T-cell (primary cell): Measurements from ENCODE around the gene ZNF318. TPM values are rescaled to one million over a fixed set of nuclear protein-coding genes. Genes with fewer than 3 reads are reported as not detected.
"Not testable (repeated sequence)": the region's sequence is repeated elsewhere in the genome, so short reads cannot be mapped to it uniquely, and the experiment has no call there.

ENCODE experiments used
- ATAC-seq, 4 experiments: fragments of 200-7000 bp in 3 of 4; fragments of 150-1000 bp in 1 of 4; cut with Tn5 transposase; replicated peaks in 1 of 4; 1 replicate in 3 of 4; 2 replicates in 1 of 4; pipeline ENCODE4 v1.10.0; 2021; ENCODE audit warnings: moderate library complexity in 3 of 4, mild to moderate bottlenecking in 2 of 4, moderate number of reproducible peaks in 1 of 4
- CTCF ChIA-PET, 2 donors: fragments of 300-600 bp; sonication (Branson Sonifier 250); formaldehyde crosslinking; loops; one replicate each; lab custom pipeline; 2022; ENCODE audit warnings: antibody characterized with exemption in 2 of 2; lab: Charles Lee
- POLR2A ChIA-PET, 2 donors: fragments of 300-600 bp; sonication (Branson Sonifier 250); formaldehyde crosslinking; loops; one replicate each; lab custom pipeline; 2022; ENCODE audit warnings: antibody characterized with exemption in 2 of 2; lab: Charles Lee
- DNase-seq, 35 experiments: peaks; one replicate each; pipeline versions ENCODE4 v3.0.0 to v3.0.0-alpha.2; 2013 to 2023
- H3K27ac ChIP-seq: one replicate; pipeline ENCODE4 v1.5.1; 2013; ENCODE audit warnings: low read length
- H3K27me3 ChIP-seq, 2 experiments: replicated peaks in 1 of 2; 1 replicate in 1 of 2; 2 replicates in 1 of 2; pipeline versions ENCODE4 v1.6.1 to v1.7.0; 2013; ENCODE audit warnings: low read length in 1 of 2, mixed read lengths in 1 of 2; ENCODE audit not compliant: control insufficient read depth in 2 of 2, insufficient read depth in 2 of 2; ENCODE audit errors: extremely low read depth in 1 of 2
- H3K36me3 ChIP-seq, 2 donors: 1 replicate in 1 of 2; 2 replicates in 1 of 2; pipeline versions ENCODE4 v1.6.1 to v1.7.0; 2013; ENCODE audit warnings: low read length in 1 of 2; ENCODE audit not compliant: control insufficient read depth in 2 of 2, insufficient read depth in 1 of 2; ENCODE audit errors: extremely low read depth in 1 of 2
- H3K4me1 ChIP-seq, 2 experiments: 1 replicate in 1 of 2; 2 replicates in 1 of 2; pipeline versions ENCODE4 v1.6.1 to v1.7.0; 2013; ENCODE audit warnings: low read length in 2 of 2, mixed read lengths in 1 of 2; ENCODE audit not compliant: insufficient read depth in 2 of 2, control insufficient read depth in 1 of 2; ENCODE audit errors: extremely low read depth in 1 of 2
- H3K4me3 ChIP-seq, 2 donors: 1 replicate in 1 of 2; 2 replicates in 1 of 2; pipeline versions ENCODE4 v1.5.1 to v1.7.0; 2013; ENCODE audit warnings: mild to moderate bottlenecking in 2 of 2, low read length in 1 of 2, moderate library complexity in 1 of 2; ENCODE audit not compliant: control insufficient read depth in 1 of 2; ENCODE audit errors: extremely low read depth in 1 of 2
- H3K9me3 ChIP-seq: 2 replicates; pipeline ENCODE4 v1.7.0; 2013
- H3K27ac Mint-ChIP-seq, 2 donors: one replicate each; pipeline ENCODE4 v1.8.0; 2020 to 2021; ENCODE audit warnings: mild to moderate bottlenecking in 2 of 2, mixed read lengths in 2 of 2
- H3K27me3 Mint-ChIP-seq, 2 donors: one replicate each; pipeline ENCODE4 v1.8.0; 2021 to 2022; ENCODE audit warnings: mixed read lengths in 2 of 2
- H3K36me3 Mint-ChIP-seq: one replicate; pipeline ENCODE4 v1.8.0; 2021; ENCODE audit warnings: mixed read lengths
- H3K4me1 Mint-ChIP-seq, 3 donors: one replicate each; pipeline ENCODE4 v1.8.0; 2020 to 2022; ENCODE audit warnings: mixed read lengths in 3 of 3, mild to moderate bottlenecking in 1 of 3
- H3K4me3 Mint-ChIP-seq, 3 donors: one replicate each; pipeline ENCODE4 v1.8.0; 2020 to 2022; ENCODE audit warnings: mild to moderate bottlenecking in 3 of 3, mixed read lengths in 3 of 3, moderate library complexity in 3 of 3
- H3K9me3 Mint-ChIP-seq, 3 donors: one replicate each; pipeline ENCODE4 v1.8.0; 2020 to 2022; ENCODE audit warnings: mixed read lengths in 3 of 3
- WGBS: methylation state at CpG from one replicate; pipeline ENCODE4 v1.1.5; 2013; ENCODE audit warnings: missing lambda C conversion rate; ENCODE audit not compliant: insufficient coverage; 5-methylcytosine and 5-hydroxymethylcytosine counted together
- total RNA-seq, 35 experiments: library from RNA in 6 of 35; stranded (reverse) in 6 of 35; fragments of 120-200 nt in 1 of 35; gene quantifications; one replicate each; pipeline versions ENCODE4 v1.2.1 to v1.2.4 and lab custom pipeline; 2013 to 2026

ZNF318 gene
- total RNA-seq, 5 donors from 2014 or later (not counting 1 experiment from before 2014, with no cell fraction given): 24.3 to 33.5 (median 26.2) TPM

GRCh38 chr6:43304882-43305281, 64.6 kb downstream of the ZNF318 start:
- no peak overlapping the region for H3K27ac ChIP-seq
- no peak overlapping the region for H3K4me3 ChIP-seq
- no peaks in the 10 kb centered on the region for H3K36me3 Mint-ChIP-seq
- no peak for DNase-seq
- H3K9me3 Mint-ChIP-seq: no peaks in the 10 kb centered on the region
- peaks cover 3 to 4% of the 10 kb centered on the region in 2 donors for H3K27me3 Mint-ChIP-seq
- no peak overlapping the region for H3K27ac Mint-ChIP-seq
- peaks cover 0 to 33% of the 10 kb centered on the region in 2 experiments for H3K27me3 ChIP-seq
- no peak overlapping the region for H3K4me3 Mint-ChIP-seq
- no peak for ATAC-seq
- H3K4me1 ChIP-seq: peaks cover 0 to 17% of the 10 kb centered on the region in 2 experiments
- POLR2A ChIA-PET: no interaction called here
- CTCF ChIA-PET: interaction anchor here in 1 of 2 donors (0.8 kb wide), 1 partner anchor 93 kb away, joined by 3 read pairs; no protein-coding TSS in a partner anchor
- no peaks in the 10 kb centered on the region for H3K9me3 ChIP-seq
- H3K4me1 Mint-ChIP-seq: peaks cover 8 to 17% (median 13%) of the 10 kb centered on the region in 3 donors
- H3K36me3 ChIP-seq: no peaks in the 10 kb centered on the region
- 78% methylated on average over 2 of the region's 2 CpGs for WGBS

- peaks cover 0 to 15% of the 10 kb centered on the region in 2 experiments for H3K4me1 ChIP-seq
- peaks cover 0 to 36% of the 10 kb centered on the region in 2 experiments for H3K27me3 ChIP-seq
- no peaks in the 10 kb centered on the region for H3K9me3 Mint-ChIP-seq
- ChIA-PET CTCF (no interaction called here), POLR2A (no interaction called here)
- H3K36me3 Mint-ChIP-seq: no peaks in the 10 kb centered on the region
- ATAC-seq: no peak
- H3K4me1 Mint-ChIP-seq: peaks cover 8 to 18% (median 13%) of the 10 kb centered on the region in 3 donors
- no peak for DNase-seq
- peaks cover 3 to 5% of the 10 kb centered on the region in 2 donors for H3K27me3 Mint-ChIP-seq
- no peak overlapping the region for H3K4me3 Mint-ChIP-seq
- 100% methylated on average over 1 of the region's 3 CpGs for whole genome bisulfite sequencing
- H3K36me3 ChIP-seq: no peaks in the 10 kb centered on the region
- H3K27ac Mint-ChIP-seq: no peak overlapping the region
- no peaks in the 10 kb centered on the region for H3K9me3 ChIP-seq
- no peak overlapping the region for H3K27ac ChIP-seq
- H3K4me3 ChIP-seq: no peak overlapping the region
These were observed 65.1 kb downstream of the ZNF318 start for GRCh38 chr6:43304361-43304760.

DNA sequence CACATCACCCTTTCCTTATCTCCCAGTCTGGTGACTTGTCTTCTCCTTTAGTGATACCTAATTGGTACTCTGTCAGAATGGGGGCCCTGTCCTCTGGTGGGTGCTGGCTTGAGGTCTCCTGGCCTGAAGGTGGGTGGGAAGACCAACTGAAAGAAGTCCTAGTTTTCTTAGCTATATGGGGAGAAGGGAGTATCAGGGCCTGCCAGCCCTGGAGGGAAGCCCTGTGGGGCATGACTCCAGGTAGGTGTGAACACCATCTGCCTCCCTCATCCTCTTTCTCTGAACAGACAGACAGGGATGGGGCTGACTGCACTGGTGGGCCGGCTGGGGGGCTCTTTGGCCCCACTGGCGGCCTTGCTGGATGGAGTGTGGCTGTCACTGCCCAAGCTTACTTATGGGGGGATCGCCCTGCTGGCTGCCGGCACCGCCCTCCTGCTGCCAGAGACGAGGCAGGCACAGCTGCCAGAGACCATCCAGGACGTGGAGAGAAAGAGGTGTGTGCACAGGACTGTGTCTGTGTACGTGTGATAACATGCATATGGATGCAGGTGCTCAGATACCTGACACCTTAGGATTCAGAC, 65.6 kb downstream of the ZNF318 start:
- no peak for ATAC-seq
- Mint-ChIP-seq H3K27ac (no peak overlapping the region), H3K4me1 (peaks cover 3 to 13% (median 8%) of the 10 kb centered on the region in 3 donors), H3K9me3 (no peaks in the 10 kb centered on the region), H3K27me3 (peaks cover 6 to 7% of the 10 kb centered on the region in 2 donors), H3K36me3 (no peaks in the 10 kb centered on the region), H3K4me3 (no peak overlapping the region)
- Histone ChIP-seq H3K36me3 (no peaks in the 10 kb centered on the region), H3K4me1 (peaks cover 0 to 10% of the 10 kb centered on the region in 2 experiments), H3K27me3 (peaks cover 0 to 39% of the 10 kb centered on the region in 2 experiments), H3K4me3 (no peak overlapping the region), H3K27ac (no peak overlapping the region), H3K9me3 (no peaks in the 10 kb centered on the region)
- CTCF ChIA-PET: no interaction called here
- WGBS: 79% methylated on average over 7 of the region's 8 CpGs
- POLR2A ChIA-PET: no interaction called here
- no peak for DNase-seq

GRCh38 chr6:43303006-43303405, 66.4 kb downstream of the ZNF318 start:
- 68% methylated on average over 8 of the region's 11 CpGs for WGBS
- H3K4me3 ChIP-seq, H3K27me3 Mint-ChIP-seq, DNase-seq, ATAC-seq, H3K27ac ChIP-seq, H3K36me3 ChIP-seq, POLR2A ChIA-PET, H3K4me1 ChIP-seq, H3K9me3 ChIP-seq, H3K27ac Mint-ChIP-seq, CTCF ChIA-PET, H3K4me3 Mint-ChIP-seq, H3K9me3 Mint-ChIP-seq, H3K36me3 Mint-ChIP-seq, H3K4me1 Mint-ChIP-seq: not testable (repeated sequence)
- peaks cover 0 to 37% of the 10 kb centered on the region in 2 experiments for H3K27me3 ChIP-seq

GRCh38 chr6:43302126-43302525, 67.3 kb downstream of the ZNF318 start:
- ChIA-PET CTCF (no interaction called here), POLR2A (interaction anchor here in 1 of 2 donors (0.5 kb wide), 1 partner anchor 73 kb away, joined by 3 read pairs; the partner anchor contains the start of gene DNPH1)
- Mint-ChIP-seq H3K27ac (no peak overlapping the region), H3K9me3 (no peaks in the 10 kb centered on the region), H3K36me3 (no peaks in the 10 kb centered on the region), H3K4me3 (no peak overlapping the region), H3K27me3 (peaks cover 8 to 10% of the 10 kb centered on the region in 2 donors), H3K4me1 (peaks cover 0 to 6% (median 0%) of the 10 kb centered on the region in 3 donors)
- WGBS: 92% methylated on average over 19 of the region's 19 CpGs
- Histone ChIP-seq H3K4me3 (no peak overlapping the region), H3K27ac (no peak overlapping the region), H3K4me1 (no peaks in the 10 kb centered on the region), H3K9me3 (no peaks in the 10 kb centered on the region), H3K36me3 (no peaks in the 10 kb centered on the region), H3K27me3 (peaks cover 0 to 40% of the 10 kb centered on the region in 2 experiments)
- no peak for DNase-seq
- no peak for ATAC-seq

- CTCF ChIA-PET: no interaction called here
- Histone ChIP-seq H3K9me3 (no peaks in the 10 kb centered on the region), H3K27ac (no peak overlapping the region), H3K4me1 (no peaks in the 10 kb centered on the region), H3K36me3 (no peaks in the 10 kb centered on the region), H3K4me3 (no peak overlapping the region), H3K27me3 (peaks cover 0 to 43% of the 10 kb centered on the region in 2 experiments)
- DNase-seq (no peak), ATAC-seq (no peak)
- H3K4me1 Mint-ChIP-seq: peaks cover 0 to 6% (median 0%) of the 10 kb centered on the region in 3 donors
- no peaks in the 10 kb centered on the region for H3K9me3 Mint-ChIP-seq
- no peaks in the 10 kb centered on the region for H3K36me3 Mint-ChIP-seq
- 74% methylated on average over 5 of the region's 15 CpGs for WGBS
- H3K4me3 Mint-ChIP-seq: no peak overlapping the region
- POLR2A ChIA-PET: interaction anchor here in 1 of 2 donors (0.6 kb wide), 1 partner anchor 23 kb away, joined by 4 read pairs; no protein-coding TSS in a partner anchor
- no peak overlapping the region for H3K27ac Mint-ChIP-seq
- peaks cover 8 to 11% of the 10 kb centered on the region in 2 donors for H3K27me3 Mint-ChIP-seq
These were observed 68.2 kb downstream of the ZNF318 start for GRCh38 chr6:43301081-43301870.
